ENCODE data around the gene ENDOU. TPM values are rescaled to one million over a fixed set of nuclear protein-coding genes. Genes with fewer than 3 reads are reported as not detected.

Gene ENDOU
- total RNA-seq, 1 experiment from 2014 or later: 0.39 TPM

- Histone ChIP-seq H3K9me3 (ENCODE audit: insufficient read depth, low read depth) (no peaks in the 10 kb centered on the region), H3K36me3 (ENCODE audit: low read depth) (no peaks in the 10 kb centered on the region), H3K4me3 (no peak overlapping the region), H3F3A (ENCODE audit: insufficient read depth, low read depth) (peaks cover 40% of the 10 kb centered on the region), H3K79me2 (ENCODE audit: low read depth) (peaks cover 28% of the 10 kb centered on the region), H3K27me3 (ENCODE audit: insufficient read depth, low read depth) (no peaks in the 10 kb centered on the region), H3K27ac (no peak overlapping the region), H3K9me2 (ENCODE audit: insufficient read depth) (no peaks in the 10 kb centered on the region), H3K4me2 (no peak overlapping the region), H4K20me1 (ENCODE audit: insufficient read depth) (no peaks in the 10 kb centered on the region), H3K4me1 (replicated peaks; ENCODE audit: insufficient read depth) (peaks cover 68% of the 10 kb centered on the region), H2AFZ (no peak overlapping the region)
- intact Hi-C loops (cut with micrococcal nuclease; ENCODE audit: unreplicated experiment): no loop called here
- TF ChIP-seq CTCF (conservative IDR thresholded peaks at IDR 0.05) (no peak), EZH2 (IDR thresholded peaks at IDR 0.05; ENCODE audit: low read depth) (no peak)
- ChIA-PET POLR2A (ENCODE audit: unreplicated experiment) (interaction anchor here (0.8 kb wide), 1 partner anchor 1315 kb away, joined by 4 read pairs; no protein-coding TSS in a partner anchor), CTCF (no interaction called here)
- BruUV-seq (replicated peaks): no TSS peak
- no peak for DNase-seq
Observed at GRCh38 chr12:47771304-47771703, 46.0 kb upstream of the ENDOU start.

DNA sequence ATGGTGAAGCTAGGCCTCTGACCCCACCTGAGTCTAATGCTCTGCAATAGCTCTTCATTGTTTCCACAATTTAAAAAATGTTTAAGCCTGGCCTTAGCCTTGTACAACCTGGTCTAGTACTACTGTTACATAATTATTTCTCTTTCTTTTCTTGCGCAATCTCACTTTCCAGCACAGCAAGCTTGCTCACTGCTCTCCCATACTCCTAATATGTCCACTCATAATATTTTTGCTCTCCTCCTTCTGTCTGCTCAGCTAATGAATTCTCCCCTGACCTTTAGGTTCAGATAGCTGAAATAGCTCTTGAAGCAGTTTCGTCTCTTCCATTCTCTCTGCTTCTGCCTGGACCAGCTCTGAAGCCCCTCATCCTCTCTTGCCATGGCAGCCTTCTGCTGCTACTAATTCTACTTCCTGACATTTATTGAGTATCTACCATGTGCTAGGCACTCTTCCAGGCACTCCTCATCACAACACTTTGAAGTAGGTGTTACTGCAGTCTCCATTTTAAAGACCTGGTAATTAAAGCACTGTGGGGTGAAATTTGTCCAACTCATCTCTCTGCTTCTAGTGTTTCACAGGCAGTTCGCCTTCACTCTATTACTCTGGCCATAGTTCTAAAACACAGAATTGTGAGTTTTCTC is 44.9 kb upstream of the ENDOU start:
- peaks cover 68% of the 10 kb centered on the region for H3K4me1 ChIP-seq (replicated peaks; ENCODE audit: insufficient read depth)
- no peaks in the 10 kb centered on the region for H3K27me3 ChIP-seq (ENCODE audit: insufficient read depth, low read depth)
- no peak overlapping the region for H2AFZ ChIP-seq
- POLR2A ChIA-PET (ENCODE audit: unreplicated experiment): interaction anchor here (0.5 to 0.8 kb wide), 4 partner anchors 27 to 1314 kb away, joined by 3 to 9 read pairs (median 5); partner anchors contain the start of gene ENDOU
- no peaks in the 10 kb centered on the region for H3K9me2 ChIP-seq (ENCODE audit: insufficient read depth)
- no TSS peak for BruUV-seq (replicated peaks)
- intact Hi-C loops (cut with micrococcal nuclease; ENCODE audit: unreplicated experiment): no loop called here
- 0 out of 2 replicates have a peak overlapping the region, but pooled peaks have one; percentile 30 for H3K27ac ChIP-seq
- no peaks in the 10 kb centered on the region for H3K36me3 ChIP-seq (ENCODE audit: low read depth)
- no peaks in the 10 kb centered on the region for H4K20me1 ChIP-seq (ENCODE audit: insufficient read depth)
- TF ChIP-seq EZH2 (IDR thresholded peaks at IDR 0.05; ENCODE audit: low read depth) (no peak), CTCF (conservative IDR thresholded peaks at IDR 0.05) (no peak)
- peaks cover 45% of the 10 kb centered on the region for H3F3A ChIP-seq (ENCODE audit: insufficient read depth, low read depth)
- DNase-seq: peak in 1 of 2 experiments; percentile 66
- peaks cover 17% of the 10 kb centered on the region for H3K79me2 ChIP-seq (ENCODE audit: low read depth)
- CTCF ChIA-PET: interaction anchor here (0.6 to 1.8 kb wide), 5 partner anchors 11 to 1340 kb away, joined by 3 to 13 read pairs (median 3); no protein-coding TSS in a partner anchor
- H3K4me2 ChIP-seq: peak overlapping the region; percentile 38
- H3K9me3 ChIP-seq (ENCODE audit: insufficient read depth, low read depth): no peaks in the 10 kb centered on the region
- H3K4me3 ChIP-seq: no peak overlapping the region

DNA sequence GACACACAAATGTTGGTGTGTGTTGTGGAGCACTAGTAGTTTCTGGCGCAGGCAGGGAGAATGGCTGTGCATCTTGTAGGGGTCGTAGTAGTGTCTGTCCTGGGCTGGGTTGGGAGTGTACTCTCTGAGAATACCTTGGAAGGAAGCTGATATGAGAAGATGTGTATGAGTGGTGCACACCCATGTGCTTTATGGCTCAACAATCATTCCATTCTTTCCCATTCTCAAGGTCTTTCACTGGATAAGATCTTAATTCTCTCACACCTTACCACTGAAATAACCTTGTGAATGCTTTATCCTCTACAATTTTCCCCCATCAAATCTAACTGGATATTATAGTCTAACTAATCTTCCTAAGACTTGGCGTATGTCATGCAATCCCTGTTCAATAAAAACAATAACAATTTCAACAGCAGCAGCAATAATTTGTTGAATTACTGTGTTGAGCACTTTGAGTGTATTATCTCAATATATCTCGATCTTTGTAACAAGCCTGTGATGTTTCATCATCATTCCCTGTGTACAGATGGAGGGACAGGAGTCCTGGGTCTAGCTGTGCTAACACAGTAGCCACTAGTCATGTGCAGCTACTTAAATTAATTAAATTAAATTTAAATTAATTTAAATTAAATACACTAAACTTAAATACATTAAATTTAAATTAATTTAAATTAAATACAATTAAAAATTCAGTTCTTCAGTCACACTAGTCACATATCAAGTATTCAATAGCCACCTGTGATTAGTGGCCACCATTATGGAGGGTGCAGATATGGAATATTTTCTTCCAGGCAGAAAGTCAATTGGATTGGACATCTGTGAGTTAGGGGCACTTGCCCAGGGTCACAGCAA is 44.2 kb upstream of the ENDOU start:
- Histone ChIP-seq H3K9me3 (ENCODE audit: insufficient read depth, low read depth) (no peaks in the 10 kb centered on the region), H3K36me3 (ENCODE audit: low read depth) (no peaks in the 10 kb centered on the region), H2AFZ (no peak overlapping the region), H3K27ac (peak overlapping the region; percentile 53), H3K4me1 (replicated peaks; ENCODE audit: insufficient read depth) (peaks cover 62% of the 10 kb centered on the region), H3F3A (ENCODE audit: insufficient read depth, low read depth) (peaks cover 45% of the 10 kb centered on the region), H4K20me1 (ENCODE audit: insufficient read depth) (no peaks in the 10 kb centered on the region), H3K9me2 (ENCODE audit: insufficient read depth) (no peaks in the 10 kb centered on the region), H3K4me3 (no peak overlapping the region), H3K79me2 (ENCODE audit: low read depth) (peaks cover 9% of the 10 kb centered on the region), H3K4me2 (peak overlapping the region; percentile 55), H3K27me3 (ENCODE audit: insufficient read depth, low read depth) (no peaks in the 10 kb centered on the region)
- TF ChIP-seq CTCF (conservative IDR thresholded peaks at IDR 0.05): no peak
- TF ChIP-seq EZH2 (IDR thresholded peaks at IDR 0.05; ENCODE audit: low read depth): no peak
- intact Hi-C loops (cut with micrococcal nuclease; ENCODE audit: unreplicated experiment): no loop called here
- peak in 1 of 2 experiments; percentile 42 for DNase-seq
- ChIA-PET CTCF (interaction anchor here (0.5 to 1.8 kb wide), 5 partner anchors 10 to 131 kb away, joined by 3 to 13 read pairs (median 4); no protein-coding TSS in a partner anchor), POLR2A (ENCODE audit: unreplicated experiment) (interaction anchor here (0.6 to 1.2 kb wide), 3 partner anchors 8 to 48 kb away, joined by 6 to 9 read pairs (median 9); partner anchors contain the start of gene ENDOU)
- BruUV-seq (replicated peaks): no TSS peak

All from PC-9 (cell line).